ENCODE data around the gene SLC25A47.
"Not testable (repeated sequence)": the region's sequence is repeated elsewhere in the genome, so short reads cannot be mapped to it uniquely, and the experiment has no call there.

SLC25A47 gene

GRCh38 chr14:100286484-100287191 is 36.5 kb upstream of the SLC25A47 start:
- H3K9me2 ChIP-seq (replicated peaks; ENCODE audit: insufficient read depth, low read length), result no peaks in the 10 kb centered on the region
- TF ChIP-seq EZH2phosphoT487 (IDR thresholded peaks at IDR 0.05; ENCODE audit: low read length) (no peak), EZH2 (optimal IDR thresholded peaks at IDR 0.05; ENCODE audit: low read depth, low read length) (no peak), CTCF (IDR thresholded peaks at IDR 0.05; ENCODE audit: low read length) (no peak)
- H3K4me2 ChIP-seq (ENCODE audit: low read depth, low read length), result no peak overlapping the region
- no peaks in the 10 kb centered on the region for H3K4me1 ChIP-seq (ENCODE audit: low read length)
- no peaks in the 10 kb centered on the region for H3K36me3 ChIP-seq (replicated peaks; ENCODE audit: insufficient read depth, low read length)
- H3K9me3 ChIP-seq (replicated peaks; ENCODE audit: insufficient read depth, low read length), result no peaks in the 10 kb centered on the region
- no peaks in the 10 kb centered on the region for H4K20me1 ChIP-seq (ENCODE audit: insufficient read depth, low read length)
- no peak overlapping the region for H3K9ac ChIP-seq (ENCODE audit: low read length)
- H3K27ac ChIP-seq (ENCODE audit: low read length), result no peak overlapping the region
- H3K79me2 ChIP-seq (ENCODE audit: low read length), result peaks cover 3% of the 10 kb centered on the region; the same call in 1 of the 2 replicates
- no peak for DNase-seq
- no peaks in the 10 kb centered on the region for H3K27me3 ChIP-seq (replicated peaks; ENCODE audit: insufficient read depth, low read length)
- H2AFZ ChIP-seq (ENCODE audit: low read length), result no peak overlapping the region
- H3K4me3 ChIP-seq (ENCODE audit: low read length), result no peak overlapping the region
- H3F3A ChIP-seq (ENCODE audit: insufficient read depth, low read length), result no peaks in the 10 kb centered on the region

DNA sequence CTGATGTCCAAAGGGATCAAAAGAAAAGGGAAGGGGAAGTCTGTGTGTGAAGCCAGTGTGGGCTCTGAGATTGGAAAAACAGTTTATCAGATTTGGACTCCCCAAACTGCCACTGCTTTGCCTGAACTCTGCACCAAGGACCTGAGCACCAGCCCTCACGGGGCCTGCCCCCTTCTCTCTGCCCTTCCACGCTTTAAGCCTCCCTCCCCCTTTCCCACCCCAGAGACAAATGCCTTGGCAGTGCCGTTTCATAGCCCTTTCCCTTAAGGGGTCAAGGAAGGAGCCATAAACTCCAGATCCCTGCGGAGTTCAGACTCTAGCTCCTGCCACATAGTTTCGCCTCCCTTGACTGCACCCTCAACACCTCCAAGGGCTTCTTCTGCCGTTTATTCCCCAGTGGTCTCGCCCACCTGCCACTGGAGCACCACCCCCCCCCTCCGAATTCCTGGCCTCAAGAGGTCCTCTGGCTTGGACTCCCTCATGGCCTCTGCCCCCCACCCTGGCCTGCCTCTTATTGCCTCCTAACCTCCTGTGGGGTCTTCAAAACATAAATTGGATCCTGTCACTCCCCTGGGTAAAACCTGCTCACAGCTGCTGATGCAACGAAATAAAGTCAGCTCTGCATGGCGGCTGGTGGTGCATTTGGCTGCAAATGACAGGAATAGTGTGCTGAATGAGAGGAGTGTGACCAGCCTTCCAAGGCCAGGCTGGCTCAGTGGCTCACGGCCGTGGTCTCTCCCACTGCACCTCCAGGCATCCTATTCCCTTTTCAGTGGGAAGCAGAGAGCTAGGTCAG is 35.7 kb upstream of the SLC25A47 start:
- no peaks in the 10 kb centered on the region for H4K20me1 ChIP-seq (ENCODE audit: insufficient read depth, low read length)
- no peak for DNase-seq
- no peak overlapping the region for H3K27ac ChIP-seq (ENCODE audit: low read length)
- TF ChIP-seq EZH2 (optimal IDR thresholded peaks at IDR 0.05; ENCODE audit: low read depth, low read length), result no peak
- no peak for TF ChIP-seq CTCF (IDR thresholded peaks at IDR 0.05; ENCODE audit: low read length)
- TF ChIP-seq EZH2phosphoT487 (IDR thresholded peaks at IDR 0.05; ENCODE audit: low read length), result no peak
- H3K79me2 ChIP-seq (ENCODE audit: low read length), result no peaks in the 10 kb centered on the region
- no peaks in the 10 kb centered on the region for H3K27me3 ChIP-seq (replicated peaks; ENCODE audit: insufficient read depth, low read length)
- no peaks in the 10 kb centered on the region for H3K4me1 ChIP-seq (ENCODE audit: low read length)
- no peaks in the 10 kb centered on the region for H3K9me3 ChIP-seq (replicated peaks; ENCODE audit: insufficient read depth, low read length)
- H3K4me2 ChIP-seq (ENCODE audit: low read depth, low read length), result no peak overlapping the region
- no peak overlapping the region for H3K4me3 ChIP-seq (ENCODE audit: low read length)
- H3F3A ChIP-seq (ENCODE audit: insufficient read depth, low read length), result no peaks in the 10 kb centered on the region
- no peaks in the 10 kb centered on the region for H3K9me2 ChIP-seq (replicated peaks; ENCODE audit: insufficient read depth, low read length)
- H2AFZ ChIP-seq (ENCODE audit: low read length), result no peak overlapping the region
- no peaks in the 10 kb centered on the region for H3K36me3 ChIP-seq (replicated peaks; ENCODE audit: insufficient read depth, low read length)
- H3K9ac ChIP-seq (ENCODE audit: low read length), result no peak overlapping the region

GRCh38 chr14:100287998-100288295 is 35.2 kb upstream of the SLC25A47 start:
- not testable (repeated sequence) for H4K20me1 ChIP-seq (ENCODE audit: insufficient read depth, low read length); H3F3A ChIP-seq (ENCODE audit: insufficient read depth, low read length); H3K4me2 ChIP-seq (ENCODE audit: low read depth, low read length); H3K4me3 ChIP-seq (ENCODE audit: low read length); H3K9me2 ChIP-seq (replicated peaks; ENCODE audit: insufficient read depth, low read length); H3K27me3 ChIP-seq (replicated peaks; ENCODE audit: insufficient read depth, low read length); H3K27ac ChIP-seq (ENCODE audit: low read length); H3K9me3 ChIP-seq (replicated peaks; ENCODE audit: insufficient read depth, low read length); DNase-seq; H3K36me3 ChIP-seq (replicated peaks; ENCODE audit: insufficient read depth, low read length); H3K79me2 ChIP-seq (ENCODE audit: low read length); H3K4me1 ChIP-seq (ENCODE audit: low read length); H2AFZ ChIP-seq (ENCODE audit: low read length); H3K9ac ChIP-seq (ENCODE audit: low read length)

All from MM.1S (cell line).